HCT116 (cell line): ENCODE results near the gene HSDL2.

Experiments used
- CTCF ChIP-seq, 3 experiments: fragments of 200-600 bp in 1 of 3; sonication (generic) in 1 of 3; IDR thresholded peaks in 2 of 3; conservative IDR thresholded peaks in 1 of 3; 2 replicates each; pipeline ENCODE4 v1.5.1; 2012 to 2017; ENCODE audit warnings: low read depth in 2 of 3, low read length in 2 of 3, antibody characterized with exemption in 1 of 3, borderline replicate concordance in 1 of 3, control low read depth in 1 of 3, mild to moderate bottlenecking in 1 of 3, mixed read lengths in 1 of 3, mixed run types in 1 of 3, moderate library complexity in 1 of 3; ENCODE audit not compliant: insufficient read depth in 1 of 3
- POLR2A ChIP-seq: IDR thresholded peaks from 2 replicates; pipeline ENCODE4 v1.7.0; 2011; ENCODE audit warnings: borderline replicate concordance; ENCODE audit not compliant: insufficient read depth, insufficient read length; ENCODE audit errors: extremely low read depth
- REST ChIP-seq: IDR thresholded peaks from 2 replicates; pipeline ENCODE4 v1.6.1; 2012; ENCODE audit warnings: low read depth
- SIN3A ChIP-seq: IDR thresholded peaks from 2 replicates; pipeline ENCODE4 v1.6.1; 2012; ENCODE audit warnings: low read depth
- ZFX ChIP-seq: fragments of 450-650 bp; IDR thresholded peaks from 2 replicates; pipeline ENCODE4 v1.6.1; 2017

DNA sequence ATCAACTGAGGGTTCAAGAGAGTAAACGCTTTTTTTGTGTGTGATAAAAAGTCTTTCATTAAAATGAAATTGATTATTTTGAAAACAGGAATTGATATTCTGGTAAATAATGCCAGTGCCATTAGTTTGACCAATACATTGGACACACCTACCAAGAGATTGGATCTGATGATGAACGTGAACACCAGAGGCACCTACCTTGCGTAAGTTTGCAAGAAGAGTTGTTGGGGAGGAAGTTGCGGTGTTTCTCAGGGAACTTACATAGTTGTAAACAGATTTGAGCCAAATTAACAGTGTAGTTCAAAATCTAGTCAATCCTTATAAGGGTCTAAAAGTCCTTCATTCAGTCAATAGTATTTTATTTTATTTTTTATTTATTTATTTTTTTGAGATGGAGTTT lies 28.9 kb downstream of the HSDL2 start:
- no peak for TF ChIP-seq REST
- TF ChIP-seq ZFX: no peak
- TF ChIP-seq CTCF (IDR thresholded peaks at IDR 0.05 in 2 of 3, conservative IDR thresholded peaks at IDR 0.05 in 1 of 3; ENCODE audit: borderline replicate concordance in 1 of 3, insufficient read depth in 1 of 3, low read depth in 2 of 3, low read length in 2 of 3): no peak
- TF ChIP-seq SIN3A: no peak
- TF ChIP-seq POLR2A: no peak
